ENCODE measurements around the gene DAB1.

DAB1 gene

GRCh38 chr1:57272150-57272549 lies 151.7 kb downstream of the DAB1 start:
- no peak for DNase-seq (ENCODE audit: low spot score)
- TF ChIP-seq, protein P1, sequence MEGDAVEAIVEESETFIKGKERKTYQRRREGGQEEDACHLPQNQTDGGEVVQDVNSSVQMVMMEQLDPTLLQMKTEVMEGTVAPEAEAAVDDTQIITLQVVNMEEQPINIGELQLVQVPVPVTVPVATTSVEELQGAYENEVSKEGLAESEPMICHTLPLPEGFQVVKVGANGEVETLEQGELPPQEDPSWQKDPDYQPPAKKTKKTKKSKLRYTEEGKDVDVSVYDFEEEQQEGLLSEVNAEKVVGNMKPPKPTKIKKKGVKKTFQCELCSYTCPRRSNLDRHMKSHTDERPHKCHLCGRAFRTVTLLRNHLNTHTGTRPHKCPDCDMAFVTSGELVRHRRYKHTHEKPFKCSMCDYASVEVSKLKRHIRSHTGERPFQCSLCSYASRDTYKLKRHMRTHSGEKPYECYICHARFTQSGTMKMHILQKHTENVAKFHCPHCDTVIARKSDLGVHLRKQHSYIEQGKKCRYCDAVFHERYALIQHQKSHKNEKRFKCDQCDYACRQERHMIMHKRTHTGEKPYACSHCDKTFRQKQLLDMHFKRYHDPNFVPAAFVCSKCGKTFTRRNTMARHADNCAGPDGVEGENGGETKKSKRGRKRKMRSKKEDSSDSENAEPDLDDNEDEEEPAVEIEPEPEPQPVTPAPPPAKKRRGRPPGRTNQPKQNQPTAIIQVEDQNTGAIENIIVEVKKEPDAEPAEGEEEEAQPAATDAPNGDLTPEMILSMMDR (IDR thresholded peaks at IDR 0.05; ENCODE audit: extremely low read depth, insufficient read depth, missing control alignments), result no peak
- in situ Hi-C loops (cut with MboI; ENCODE audit: low pct_unique_long_range_greater_than_20kb, low sequenced_read_pairs, unreplicated experiment), result no loop called here

DNA sequence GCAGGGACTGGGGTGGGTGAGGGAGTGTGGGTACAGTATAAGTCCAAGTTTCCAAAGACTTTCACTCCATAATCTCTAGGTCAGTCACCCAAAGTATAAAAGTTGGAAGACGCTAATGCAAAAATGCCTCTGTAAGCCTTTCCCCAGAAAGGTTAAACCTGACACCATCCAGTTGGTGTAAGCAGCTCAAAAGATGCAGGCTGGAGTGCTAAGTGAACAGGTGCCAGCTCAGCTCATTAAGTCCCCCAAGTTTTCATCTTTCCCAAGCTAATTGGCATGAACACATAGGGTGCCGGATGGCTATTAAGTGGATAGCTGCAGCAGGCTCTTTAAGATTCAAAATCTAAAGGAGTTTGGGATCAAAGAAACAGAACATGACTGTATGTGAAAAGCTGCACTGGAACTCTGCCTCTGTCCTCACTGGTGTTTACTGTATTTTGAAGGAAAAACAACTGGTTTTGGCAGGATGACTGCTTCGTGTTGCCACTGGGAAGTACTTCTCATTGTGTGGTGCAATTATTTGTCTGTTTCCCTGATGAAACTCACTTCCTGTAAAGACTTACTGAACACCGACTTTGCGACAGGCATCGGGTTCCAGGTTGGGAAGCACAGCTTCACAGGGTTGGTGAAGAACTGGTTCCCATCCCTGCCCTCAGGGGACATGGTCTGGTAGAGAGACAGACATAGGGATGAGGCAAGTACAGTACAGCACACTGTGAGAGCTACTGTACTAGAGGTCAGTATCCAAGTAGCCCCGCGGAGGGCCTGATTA lies 152.7 kb downstream of the DAB1 start:
- in situ Hi-C loops (cut with MboI; ENCODE audit: low pct_unique_long_range_greater_than_20kb, low sequenced_read_pairs, unreplicated experiment), result no loop called here
- TF ChIP-seq, protein P1 (IDR thresholded peaks at IDR 0.05; ENCODE audit: extremely low read depth, insufficient read depth, missing control alignments), result no peak
- no peak for DNase-seq (ENCODE audit: low spot score)

DNA sequence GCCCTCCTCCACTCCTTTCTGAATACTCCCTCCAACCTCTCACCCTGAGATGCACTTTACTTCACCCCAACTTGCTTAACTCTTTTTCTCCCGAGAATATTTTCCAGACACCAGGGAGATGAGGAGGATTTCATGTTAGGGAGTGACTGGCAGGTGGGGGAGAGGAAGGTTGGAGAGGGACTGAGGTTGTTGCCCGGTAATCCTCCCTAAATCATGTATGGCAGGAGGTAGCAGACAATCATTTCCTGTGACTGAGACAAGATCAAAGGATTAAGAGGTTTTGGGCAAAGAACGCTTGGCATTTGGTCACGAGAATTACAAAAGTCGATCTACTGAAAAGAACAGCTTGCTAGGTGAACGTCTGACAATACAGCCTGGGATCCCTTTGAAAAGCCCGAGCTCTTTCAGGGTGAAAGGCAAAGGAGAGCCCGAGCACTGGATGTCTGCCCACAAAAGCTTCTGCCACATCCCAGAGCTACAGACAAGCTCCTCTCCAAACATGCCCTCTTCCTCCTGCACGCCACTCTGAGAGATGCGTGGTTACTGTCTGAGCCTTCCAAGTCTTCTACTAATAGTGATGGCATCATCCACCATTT lies 154.1 kb downstream of the DAB1 start:
- TF ChIP-seq, protein P1 (IDR thresholded peaks at IDR 0.05; ENCODE audit: extremely low read depth, insufficient read depth, missing control alignments), result no peak
- in situ Hi-C loops (cut with MboI; ENCODE audit: low pct_unique_long_range_greater_than_20kb, low sequenced_read_pairs, unreplicated experiment), result no loop called here

DNA sequence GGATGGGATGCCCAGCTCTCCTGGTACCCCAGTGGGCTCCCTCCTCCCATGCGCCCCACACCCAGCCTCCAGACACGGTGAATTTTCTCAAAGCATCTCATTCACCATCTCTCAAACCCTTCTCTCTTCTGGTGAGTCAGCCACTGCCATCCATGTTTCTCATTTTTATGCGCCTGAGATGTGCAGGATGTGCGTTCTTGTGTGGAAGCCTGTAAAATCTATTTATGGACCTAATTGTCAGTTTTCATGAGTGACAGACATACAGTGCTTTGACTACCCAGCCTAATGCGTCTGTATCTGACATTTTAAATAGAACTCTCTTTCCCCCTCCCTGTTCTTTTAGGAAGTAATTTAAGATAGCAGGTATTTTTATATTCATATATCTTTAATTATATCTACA lies 158.8 kb downstream of the DAB1 start:
- TF ChIP-seq, protein P1 (IDR thresholded peaks at IDR 0.05; ENCODE audit: extremely low read depth, insufficient read depth, missing control alignments), result no peak
- DNase-seq (ENCODE audit: low spot score), result no peak
- in situ Hi-C loops (cut with MboI; ENCODE audit: low pct_unique_long_range_greater_than_20kb, low sequenced_read_pairs, unreplicated experiment), result no loop called here

More for the DNA sequence above, 154.1 kb downstream of the DAB1 start:
- DNase-seq (ENCODE audit: low spot score), result no peak

DNA sequence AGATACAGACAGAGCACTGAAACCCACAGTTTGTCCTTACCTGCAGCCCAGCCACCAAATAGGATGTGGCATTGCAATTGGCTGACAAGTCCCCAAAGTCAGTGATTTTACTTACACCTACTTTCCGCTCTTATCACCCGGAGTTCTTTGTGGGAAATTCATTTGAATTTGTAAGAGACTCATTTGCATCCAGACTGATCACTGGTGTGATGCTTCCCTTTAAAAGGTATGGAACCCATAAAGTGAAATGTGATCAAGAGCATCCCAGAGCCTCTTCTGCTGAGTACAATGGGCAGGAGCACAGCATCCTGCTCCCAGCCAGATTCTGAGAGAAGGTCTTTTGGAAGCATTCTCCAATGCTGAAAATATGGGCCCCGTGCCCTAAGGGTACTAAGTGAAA lies 161.4 kb downstream of the DAB1 start:
- in situ Hi-C loops (cut with MboI; ENCODE audit: low pct_unique_long_range_greater_than_20kb, low sequenced_read_pairs, unreplicated experiment), result no loop called here
- TF ChIP-seq, protein P1 (IDR thresholded peaks at IDR 0.05; ENCODE audit: extremely low read depth, insufficient read depth, missing control alignments), result no peak
- no peak for DNase-seq (ENCODE audit: low spot score)

GRCh38 chr1:57258557-57259325 lies 165.1 kb downstream of the DAB1 start:
- no peak for DNase-seq (ENCODE audit: low spot score)
- TF ChIP-seq, protein P1 (IDR thresholded peaks at IDR 0.05; ENCODE audit: extremely low read depth, insufficient read depth, missing control alignments), result no peak
- in situ Hi-C loops (cut with MboI; ENCODE audit: low pct_unique_long_range_greater_than_20kb, low sequenced_read_pairs, unreplicated experiment), result no loop called here

All from GM13977 (cell line).